K562 (cell line): Measurements from ENCODE around the gene DCAF5. TPM values are rescaled to one million over a fixed set of nuclear protein-coding genes. Genes with fewer than 3 reads are reported as not detected.
A peak's percentile ranks its signal among the peaks of the same experiment; 100 is the strongest.

Experiments
- BDP1 ChIP-seq: IDR thresholded peaks from 3 replicates; pipeline ENCODE4 v1.6.1; 2011; ENCODE audit not compliant: insufficient read length, insufficient read depth
- EP400 ChIP-seq: fragments of 450-650 bp; IDR thresholded peaks from 2 replicates; pipeline ENCODE4 v1.6.1; 2017; ENCODE audit warnings: antibody characterized with exemption, mild to moderate bottlenecking, moderate library complexity
- EZH2 ChIP-seq: IDR thresholded peaks from 2 replicates; pipeline ENCODE4 v1.6.1; 2012; ENCODE audit warnings: low read depth, mild to moderate bottlenecking, inconsistent platforms, low read length, borderline replicate concordance
- KLF1 ChIP-seq: fragments of 450-650 bp; IDR thresholded peaks from 2 replicates; pipeline ENCODE4 v1.6.1; 2016; ENCODE audit warnings: missing genetic modification characterization, missing compliant biosample characterization
- MAZ ChIP-seq, 2 experiments: fragments of 450-650 bp in 1 of 2; sonication (generic) in 1 of 2; formaldehyde crosslinking; IDR thresholded peaks in 1 of 2; conservative IDR thresholded peaks in 1 of 2; 2 replicates each; pipeline versions ENCODE4 v1.4.0 to v1.5.0; 2020; ENCODE audit warnings: mild to moderate bottlenecking in 1 of 2, missing genetic modification reagents in 1 of 2
- NR2C2 ChIP-seq, 2 experiments: fragments of 200-800 bp in 1 of 2; sonication (Bioruptor generic) in 1 of 2; sonication (generic) in 1 of 2; formaldehyde crosslinking in 1 of 2; IDR thresholded peaks; 2 replicates each; pipeline versions ENCODE4 v1.6.1 to v1.8.0; 2016 to 2022; ENCODE audit warnings: mild to moderate bottlenecking in 1 of 2, missing compliant biosample characterization in 1 of 2, missing genetic modification characterization in 1 of 2, missing genetic modification reagents in 1 of 2
- SP2 ChIP-seq: IDR thresholded peaks from 2 replicates; pipeline ENCODE4 v1.6.1; 2011; ENCODE audit warnings: mild to moderate bottlenecking, low read depth, low read length, moderate library complexity; ENCODE audit not compliant: poor library complexity, severe bottlenecking; ENCODE audit errors: extremely low read depth
- TAL1 ChIP-seq: fragments of 450-650 bp; IDR thresholded peaks from 2 replicates; pipeline ENCODE4 v1.6.1; 2016; ENCODE audit warnings: mild to moderate bottlenecking
- TEAD4 ChIP-seq, 2 experiments: sonication (generic) in 1 of 2; formaldehyde crosslinking in 1 of 2; IDR thresholded peaks; 2 replicates each; pipeline versions ENCODE4 v1.6.1 to v1.8.0; 2012 to 2022; ENCODE audit warnings: borderline replicate concordance in 1 of 2, inconsistent platforms in 1 of 2, low read length in 1 of 2, mild to moderate bottlenecking in 1 of 2, missing genetic modification reagents in 1 of 2
- polyA plus RNA-seq, 8 experiments: library from polyadenylated mRNA; depleted of rRNA in 4 of 8; stranded (reverse) in 5 of 8; unstranded in 3 of 8; fragments of >200 nt; fragmentation: Nextera tagmentation in 2 of 8; fragmentation: Illumina TruSeq in 1 of 8; extraction: Ambion mirVana in 2 of 8; extraction: Trizol in 1 of 8; gene quantifications; 2 replicates each; pipeline versions ENCODE4 v1.2.1 to v1.2.3, GENCODE V29; 2011 to 2014; ENCODE audit warnings: inconsistent platforms in 1 of 8, missing spikeins in 1 of 8
- total RNA-seq, 7 experiments: library from RNA; depleted of rRNA in 6 of 7; stranded (reverse); fragments of >200 nt in 6 of 7; fragmentation: Illumina TruSeq in 2 of 7; extraction: Trizol in 2 of 7; gene quantifications; 2 replicates each; pipeline versions ENCODE4 v1.2.1 to v1.2.3, GENCODE V29; 2011 to 2021; ENCODE audit warnings: low replicate concordance in 1 of 7
- TF ChIP-seq, protein P1 (sequence below), 2 experiments: fragments of 450-650 bp in 1 of 2; sonication (generic) in 1 of 2; formaldehyde crosslinking in 1 of 2; IDR thresholded peaks in 1 of 2; conservative IDR thresholded peaks in 1 of 2; 2 replicates each; pipeline versions ENCODE4 v1.6.1 to v1.8.1; 2016 to 2023; ENCODE audit warnings: mild to moderate bottlenecking in 2 of 2, moderate library complexity in 2 of 2, inconsistent platforms in 1 of 2, missing genetic modification reagents in 1 of 2
- TF ChIP-seq, protein P2 (sequence below): fragments of 250-450 bp; sonication (Bioruptor Pico); IDR thresholded peaks from 2 replicates; pipeline ENCODE4 v1.4.0; 2020
- TF ChIP-seq, protein P3 (sequence below): fragments of 450-650 bp; conservative IDR thresholded peaks from 2 replicates; pipeline ENCODE4 v1.6.1; 2016; ENCODE audit warnings: missing genetic modification characterization, low read depth, mild to moderate bottlenecking, control low read depth, missing compliant biosample characterization

Gene DCAF5
- total and polyA plus RNA-seq, 9 of the 15 experiments (the other 6 are each of a cell fraction or from before 2014, with no cell fraction given), result 5.6 to 24.1 (median 12.7) TPM

DNA sequence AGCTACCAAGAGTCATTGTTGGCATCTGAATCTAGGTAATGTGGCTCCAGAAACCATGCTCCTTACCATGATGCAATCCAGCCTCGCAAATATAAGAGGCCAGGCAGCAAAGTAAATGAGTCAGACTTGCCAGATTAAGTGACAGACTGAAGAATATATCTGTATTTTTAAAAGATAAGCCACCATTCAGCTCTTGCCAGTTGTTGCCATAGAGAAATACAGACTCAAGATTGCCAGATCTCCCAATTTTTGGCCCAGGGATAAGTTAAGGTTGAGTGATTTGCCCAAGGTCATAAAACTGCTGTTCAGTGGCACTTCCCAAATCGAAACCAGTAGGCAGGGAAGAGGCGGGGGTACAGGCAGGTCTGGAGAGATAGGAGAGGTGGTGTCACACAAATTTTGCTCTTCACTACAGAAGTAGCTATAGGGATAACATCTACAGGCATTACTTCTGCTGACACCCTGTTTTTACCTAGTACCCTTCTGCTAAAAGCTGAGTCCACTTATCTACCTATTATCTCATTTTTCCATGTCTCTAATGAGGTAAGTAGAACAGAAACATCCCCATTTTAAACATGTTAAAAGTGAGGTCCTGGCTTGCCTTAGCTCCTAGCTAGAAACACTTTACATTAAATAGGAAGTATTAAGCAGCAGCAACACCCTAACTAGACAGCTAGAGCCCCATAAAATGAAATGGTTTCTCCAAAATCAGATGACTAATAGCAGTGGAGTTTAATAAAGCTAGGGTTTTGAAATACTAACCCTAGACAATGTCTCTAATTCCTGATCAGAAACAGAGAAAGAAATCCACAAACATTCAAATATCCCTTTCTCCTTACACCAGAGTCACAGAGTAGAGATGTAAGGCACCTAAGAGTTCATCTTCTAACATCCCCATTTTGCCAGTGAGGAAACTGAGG, 19.5 kb downstream of the DCAF5 start (continued):
- no peak for TF ChIP-seq BDP1
- TF ChIP-seq EP400, result peak; percentile 91
- TF ChIP-seq TAL1, result peak; percentile 35; the same call in 1 of the 2 replicates
- TF ChIP-seq, protein P1, sequence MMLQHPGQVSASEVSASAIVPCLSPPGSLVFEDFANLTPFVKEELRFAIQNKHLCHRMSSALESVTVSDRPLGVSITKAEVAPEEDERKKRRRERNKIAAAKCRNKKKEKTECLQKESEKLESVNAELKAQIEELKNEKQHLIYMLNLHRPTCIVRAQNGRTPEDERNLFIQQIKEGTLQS (IDR thresholded peaks at IDR 0.05), result peak; percentile 98
- TF ChIP-seq, protein P1 (CRISPR knock-in tag; conservative IDR thresholded peaks at IDR 0.05), result no peak; the same call in 1 of the 2 replicates
- TF ChIP-seq TEAD4 (IDR thresholded peaks at IDR 0.05; ENCODE audit: low read length), result peak; percentile 55
- no peak for TF ChIP-seq TEAD4 (CRISPR knock-in tag; IDR thresholded peaks at IDR 0.05; ENCODE audit: borderline replicate concordance)
- 0 out of 4 replicates have a peak, but pooled peaks of 1 of the 2 experiments have one; percentile 16 for TF ChIP-seq MAZ (CRISPR knock-in tag; conservative IDR thresholded peaks at IDR 0.05 in 1 of 2, IDR thresholded peaks at IDR 0.05 in 1 of 2)
- no peak for TF ChIP-seq KLF1
- TF ChIP-seq, protein P2, sequence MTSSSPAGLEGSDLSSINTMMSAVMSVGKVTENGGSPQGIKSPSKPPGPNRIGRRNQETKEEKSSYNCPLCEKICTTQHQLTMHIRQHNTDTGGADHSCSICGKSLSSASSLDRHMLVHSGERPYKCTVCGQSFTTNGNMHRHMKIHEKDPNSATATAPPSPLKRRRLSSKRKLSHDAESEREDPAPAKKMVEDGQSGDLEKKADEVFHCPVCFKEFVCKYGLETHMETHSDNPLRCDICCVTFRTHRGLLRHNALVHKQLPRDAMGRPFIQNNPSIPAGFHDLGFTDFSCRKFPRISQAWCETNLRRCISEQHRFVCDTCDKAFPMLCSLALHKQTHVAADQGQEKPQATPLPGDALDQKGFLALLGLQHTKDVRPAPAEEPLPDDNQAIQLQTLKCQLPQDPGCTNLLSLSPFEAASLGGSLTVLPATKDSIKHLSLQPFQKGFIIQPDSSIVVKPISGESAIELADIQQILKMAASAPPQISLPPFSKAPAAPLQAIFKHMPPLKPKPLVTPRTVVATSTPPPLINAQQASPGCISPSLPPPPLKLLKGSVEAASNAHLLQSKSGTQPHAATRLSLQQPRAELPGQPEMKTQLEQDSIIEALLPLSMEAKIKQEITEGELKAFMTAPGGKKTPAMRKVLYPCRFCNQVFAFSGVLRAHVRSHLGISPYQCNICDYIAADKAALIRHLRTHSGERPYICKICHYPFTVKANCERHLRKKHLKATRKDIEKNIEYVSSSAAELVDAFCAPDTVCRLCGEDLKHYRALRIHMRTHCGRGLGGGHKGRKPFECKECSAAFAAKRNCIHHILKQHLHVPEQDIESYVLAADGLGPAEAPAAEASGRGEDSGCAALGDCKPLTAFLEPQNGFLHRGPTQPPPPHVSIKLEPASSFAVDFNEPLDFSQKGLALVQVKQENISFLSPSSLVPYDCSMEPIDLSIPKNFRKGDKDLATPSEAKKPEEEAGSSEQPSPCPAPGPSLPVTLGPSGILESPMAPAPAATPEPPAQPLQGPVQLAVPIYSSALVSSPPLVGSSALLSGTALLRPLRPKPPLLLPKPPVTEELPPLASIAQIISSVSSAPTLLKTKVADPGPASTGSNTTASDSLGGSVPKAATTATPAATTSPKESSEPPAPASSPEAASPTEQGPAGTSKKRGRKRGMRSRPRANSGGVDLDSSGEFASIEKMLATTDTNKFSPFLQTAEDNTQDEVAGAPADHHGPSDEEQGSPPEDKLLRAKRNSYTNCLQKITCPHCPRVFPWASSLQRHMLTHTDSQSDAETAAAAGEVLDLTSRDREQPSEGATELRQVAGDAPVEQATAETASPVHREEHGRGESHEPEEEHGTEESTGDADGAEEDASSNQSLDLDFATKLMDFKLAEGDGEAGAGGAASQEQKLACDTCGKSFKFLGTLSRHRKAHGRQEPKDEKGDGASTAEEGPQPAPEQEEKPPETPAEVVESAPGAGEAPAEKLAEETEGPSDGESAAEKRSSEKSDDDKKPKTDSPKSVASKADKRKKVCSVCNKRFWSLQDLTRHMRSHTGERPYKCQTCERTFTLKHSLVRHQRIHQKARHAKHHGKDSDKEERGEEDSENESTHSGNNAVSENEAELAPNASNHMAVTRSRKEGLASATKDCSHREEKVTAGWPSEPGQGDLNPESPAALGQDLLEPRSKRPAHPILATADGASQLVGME (CRISPR knock-in tag), result no peak
- TF ChIP-seq, protein P3, sequence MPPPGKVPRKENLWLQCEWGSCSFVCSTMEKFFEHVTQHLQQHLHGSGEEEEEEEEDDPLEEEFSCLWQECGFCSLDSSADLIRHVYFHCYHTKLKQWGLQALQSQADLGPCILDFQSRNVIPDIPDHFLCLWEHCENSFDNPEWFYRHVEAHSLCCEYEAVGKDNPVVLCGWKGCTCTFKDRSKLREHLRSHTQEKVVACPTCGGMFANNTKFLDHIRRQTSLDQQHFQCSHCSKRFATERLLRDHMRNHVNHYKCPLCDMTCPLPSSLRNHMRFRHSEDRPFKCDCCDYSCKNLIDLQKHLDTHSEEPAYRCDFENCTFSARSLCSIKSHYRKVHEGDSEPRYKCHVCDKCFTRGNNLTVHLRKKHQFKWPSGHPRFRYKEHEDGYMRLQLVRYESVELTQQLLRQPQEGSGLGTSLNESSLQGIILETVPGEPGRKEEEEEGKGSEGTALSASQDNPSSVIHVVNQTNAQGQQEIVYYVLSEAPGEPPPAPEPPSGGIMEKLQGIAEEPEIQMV (tag), result no peak
- TF ChIP-seq SP2, result no peak
- no peak for TF ChIP-seq EZH2
- no peak for TF ChIP-seq NR2C2 (CRISPR knock-in tag; IDR thresholded peaks at IDR 0.05)
- 0 out of 2 replicates have a peak, but pooled peaks have one; percentile 37 for TF ChIP-seq NR2C2 (tag; IDR thresholded peaks at IDR 0.05)
